HG02943 (cell line): Measurements from ENCODE around the gene TMLHE.
"Not testable (repeated sequence)": the region's sequence is repeated elsewhere in the genome, so short reads cannot be mapped to it uniquely, and the experiment has no call there.

Experiments
- ATAC-seq: cut with Tn5 transposase; IDR thresholded peaks from one replicate; pipeline ENCODE4 v1.9.1; 2021; ENCODE audit warnings: mild to moderate bottlenecking, low read depth, moderate library complexity; ENCODE audit not compliant: unreplicated experiment

TMLHE gene

GRCh38 chrX:155505296-155505695 is 107.5 kb downstream of the TMLHE start:
- no peak for ATAC-seq

- ATAC-seq = not testable (repeated sequence)
Observed at GRCh38 chrX:155495134-155495533, 117.6 kb downstream of the TMLHE start.

GRCh38 chrX:155491421-155491820 is 121.3 kb downstream of the TMLHE start:
- not testable (repeated sequence) for ATAC-seq

- ATAC-seq = not testable (repeated sequence)
Observed at GRCh38 chrX:155477136-155477535, 135.6 kb downstream of the TMLHE start.

DNA sequence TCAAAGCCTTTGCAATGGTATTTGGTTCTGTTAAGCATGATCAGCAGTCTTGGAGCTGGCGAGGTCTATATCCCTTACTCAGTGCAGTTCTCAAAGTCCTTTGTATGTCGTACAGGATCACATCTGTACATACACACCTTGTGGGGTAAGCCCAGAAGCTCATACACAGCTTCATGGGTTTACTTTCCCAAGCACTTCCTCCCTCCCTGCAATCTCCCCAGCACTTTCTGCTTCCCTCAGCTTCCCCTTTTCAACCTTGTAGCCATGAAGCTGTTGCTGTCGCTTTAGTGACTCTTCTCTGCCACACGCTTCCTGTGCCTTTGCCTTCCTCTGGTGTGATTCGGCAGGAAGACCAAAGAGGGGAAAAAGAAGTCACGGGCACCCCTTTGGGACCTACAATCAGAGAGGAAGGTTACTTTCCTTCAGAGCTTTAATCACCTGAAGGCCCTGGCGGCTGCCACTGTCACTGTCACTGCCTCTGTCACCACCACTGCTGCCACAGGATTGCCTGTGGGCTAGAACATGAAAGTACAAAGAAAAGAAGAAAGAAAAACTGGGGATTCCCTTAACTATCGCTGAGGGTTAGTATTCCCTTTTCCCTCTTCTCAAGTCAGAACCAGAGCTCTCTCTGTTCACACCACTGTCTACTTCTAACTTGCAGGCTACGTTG is 146.3 kb downstream of the TMLHE start:
- ATAC-seq = peak; percentile 59

DNA sequence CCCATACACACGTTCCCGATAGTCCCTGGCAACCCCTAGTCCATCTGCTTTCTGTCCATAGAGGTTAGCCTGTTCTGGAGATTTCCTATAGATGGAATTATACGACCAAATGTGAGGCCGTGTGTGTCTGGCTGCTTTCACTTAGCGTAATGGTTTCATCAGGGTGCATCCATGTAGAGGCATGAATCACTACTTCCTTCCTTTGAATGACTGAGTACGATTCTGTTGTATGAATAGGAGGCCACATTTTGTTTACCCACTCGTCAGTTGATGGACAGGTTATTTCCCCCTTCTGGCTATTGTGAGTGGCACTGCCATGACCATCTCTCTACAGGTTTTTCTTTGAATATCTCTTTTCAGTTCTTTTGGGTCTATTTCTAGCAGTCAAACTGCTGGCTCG is 152.3 kb downstream of the TMLHE start:
- not testable (repeated sequence) for ATAC-seq

DNA sequence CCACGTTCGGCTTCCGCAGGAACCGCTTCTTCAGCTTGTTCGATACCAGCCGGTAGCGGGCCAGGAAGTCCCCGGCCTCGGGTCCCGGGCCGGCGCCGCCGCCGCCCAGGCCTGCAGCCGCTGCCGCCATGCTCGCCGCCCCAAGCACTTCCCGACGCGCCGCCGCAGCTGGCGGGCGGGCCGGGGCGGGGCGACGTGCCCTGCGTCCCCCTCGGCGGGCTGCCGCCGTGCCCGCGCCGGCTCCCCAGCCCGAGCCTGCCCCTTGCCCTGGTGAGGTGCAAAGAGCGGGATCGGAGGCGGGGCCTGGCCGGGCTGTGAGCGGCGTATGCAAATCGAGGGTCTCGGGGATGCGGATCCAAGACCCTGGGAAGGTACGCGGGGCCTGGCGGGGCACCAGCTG is 154.3 kb downstream of the TMLHE start, which contains the start of gene F8A3:
F8A3 (minus strand) TSS at position 150 of the 400 bp plus-strand sequence; CDS start at position 130, 20 bp downstream.
- peak; percentile 70 for ATAC-seq

- peak; percentile 62 for ATAC-seq
Observed at GRCh38 chrX:155457761-155458447, 154.8 kb downstream of the TMLHE start.

GRCh38 chrX:155441097-155441496 is 171.7 kb downstream of the TMLHE start:
- no peak for ATAC-seq
